Measurements from ENCODE around the gene ZIC5. TPM values are rescaled to one million over a fixed set of nuclear protein-coding genes. Genes with fewer than 3 reads are reported as not detected.

ZIC5 gene
- total and polyA plus RNA-seq, 4 experiments from 2014 or later: not detected

DNA sequence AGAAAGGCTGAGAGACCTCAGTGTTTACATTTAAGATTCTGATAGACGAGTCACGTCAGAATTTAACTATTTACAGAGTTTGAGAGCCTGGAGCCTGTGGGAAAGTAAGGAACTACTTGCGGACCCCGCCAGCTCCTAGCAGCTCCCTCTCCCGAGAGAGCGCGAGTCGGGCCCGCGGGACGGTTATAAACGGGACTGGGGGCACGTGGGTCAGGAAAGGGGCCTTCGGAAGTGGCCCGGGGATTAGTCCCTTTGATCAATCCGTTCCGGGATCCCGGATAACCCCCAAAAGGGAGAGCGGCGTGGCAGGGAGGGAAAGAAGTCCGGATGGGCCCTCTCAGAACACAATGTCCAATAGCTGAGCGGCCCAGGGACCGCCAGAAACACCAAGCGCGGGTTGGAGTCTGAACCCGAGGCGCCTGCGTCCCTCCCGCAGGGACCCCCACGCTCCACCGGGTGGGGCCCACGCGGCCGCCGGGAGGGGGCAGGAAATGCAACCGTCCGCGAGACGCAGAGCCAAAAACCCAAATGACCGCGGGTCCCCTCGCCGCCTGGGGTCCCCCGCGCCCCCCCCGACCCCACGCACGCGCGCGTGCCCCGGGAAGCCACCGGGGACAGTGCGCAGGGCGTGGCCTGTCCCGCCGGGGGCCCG, 3.6 kb downstream of the ZIC5 start:
- CTCF ChIA-PET (ENCODE audit: partially characterized antibody): no interaction called here
- no peaks in the 10 kb centered on the region for H3K9me3 ChIP-seq (ENCODE audit: control insufficient read depth in 1 of 2, low read length in 2 of 2)
- peak overlapping the region in 4 of 7 donors; percentile 5 to 84 (median 75) for H3K27ac Mint-ChIP-seq
- no peak overlapping the region for H3K27ac ChIP-seq (ENCODE audit: low read depth, low read length)
- H3K36me3 ChIP-seq (ENCODE audit: insufficient read depth, low read length): no peaks in the 10 kb centered on the region
- H3K36me3 Mint-ChIP-seq: peaks cover 4 to 8% of the 10 kb centered on the region in 2 donors
- POLR2A ChIA-PET (ENCODE audit: partially characterized antibody): interaction anchor here (0.9 to 2.5 kb wide), 3 partner anchors 11 to 25 kb away, joined by 3 to 9 read pairs (median 7); partner anchors contain the start of gene ZIC2
- H3K4me3 Mint-ChIP-seq: peak overlapping the region; percentile 7 to 72 (median 44)
- peaks cover 63% of the 10 kb centered on the region for H3K27me3 ChIP-seq (ENCODE audit: insufficient read depth, low read length)
- H3K4me3 ChIP-seq (ENCODE audit: low read length in 2 of 2): no peak overlapping the region
- peak in 1 of 5 donors; percentile 12 for DNase-seq
- peaks cover 32% of the 10 kb centered on the region for H3K4me1 ChIP-seq (ENCODE audit: insufficient read depth, low read length)
- peaks cover 10 to 30% (median 20%) of the 10 kb centered on the region in 4 donors for H3K4me1 Mint-ChIP-seq
- peaks cover 0 to 36% (median 15%) of the 10 kb centered on the region in 8 donors for H3K9me3 Mint-ChIP-seq
- intact Hi-C loops (cut with micrococcal nuclease): no loop called here
- H3K27me3 Mint-ChIP-seq: peaks cover 52 to 55% of the 10 kb centered on the region in 2 donors

DNA sequence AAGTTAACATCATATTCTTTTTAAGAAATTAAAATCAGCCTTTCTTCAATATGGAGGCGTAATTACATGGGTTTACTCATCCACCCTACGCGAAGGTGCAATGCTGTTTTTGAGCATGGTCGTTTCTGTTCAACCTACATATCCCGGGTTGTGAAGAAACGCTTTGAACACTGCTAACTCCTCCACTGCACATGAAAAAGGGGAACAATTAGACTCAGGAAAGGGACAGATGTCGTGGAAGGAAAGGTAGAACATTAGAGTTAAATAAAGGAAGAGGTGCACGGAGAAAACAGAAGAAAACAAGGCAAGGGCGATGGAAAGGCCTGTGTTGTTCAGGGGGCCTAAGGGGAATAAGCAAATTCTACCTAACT, 4.1 kb downstream of the ZIC5 start:
- intact Hi-C loops (cut with micrococcal nuclease): no loop called here

DNA sequence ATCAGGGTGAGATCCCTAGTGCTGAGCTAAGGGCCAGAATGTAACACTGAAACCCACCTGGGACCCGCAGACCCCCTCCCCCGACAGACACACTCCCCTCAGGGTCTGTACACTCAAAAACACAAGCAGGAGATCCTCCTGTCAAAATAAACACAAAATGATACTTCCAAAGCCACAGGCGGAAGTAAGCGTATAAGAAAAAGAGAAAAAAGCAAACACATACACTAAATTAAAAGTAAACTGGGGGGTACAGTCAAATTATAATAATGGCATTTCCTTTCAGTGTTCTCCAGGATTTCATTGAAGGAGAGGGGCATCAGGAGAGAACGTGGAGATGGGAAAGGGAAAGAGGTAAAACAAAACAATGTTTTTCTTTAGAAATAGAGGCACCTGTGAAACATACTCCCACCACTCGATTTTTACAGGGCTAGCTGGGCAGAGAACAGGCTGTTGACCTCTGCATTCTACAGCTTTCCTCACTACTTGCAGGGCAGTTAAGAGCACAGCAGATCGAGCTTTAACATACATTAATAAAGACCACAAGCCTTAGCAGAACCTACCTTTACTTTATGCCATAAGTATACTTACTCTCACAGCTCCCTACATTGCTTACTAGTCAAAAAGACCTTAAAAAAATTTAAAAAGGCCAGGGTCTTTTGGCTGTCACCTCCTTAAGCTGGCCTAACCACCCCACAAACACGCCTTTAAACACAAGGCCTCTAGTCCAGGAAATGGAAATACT, 5.3 kb downstream of the ZIC5 start:
- Mint-ChIP-seq H3K27ac (peak overlapping the region in 2 of 7 donors; percentile 54 to 82), H3K9me3 (peaks cover 0 to 23% (median 5%) of the 10 kb centered on the region in 8 donors), H3K36me3 (peaks cover 3 to 5% of the 10 kb centered on the region in 2 donors), H3K4me1 (peaks cover 8 to 22% (median 18%) of the 10 kb centered on the region in 4 donors), H3K27me3 (peaks cover 52 to 55% of the 10 kb centered on the region in 2 donors), H3K4me3 (no peak overlapping the region)
- peaks cover 24% of the 10 kb centered on the region for H3K4me1 ChIP-seq (ENCODE audit: insufficient read depth, low read length)
- H3K27me3 ChIP-seq (ENCODE audit: insufficient read depth, low read length): peaks cover 59% of the 10 kb centered on the region
- H3K27ac ChIP-seq (ENCODE audit: low read depth, low read length): no peak overlapping the region
- H3K36me3 ChIP-seq (ENCODE audit: insufficient read depth, low read length): no peaks in the 10 kb centered on the region
- intact Hi-C loops (cut with micrococcal nuclease): no loop called here
- ChIA-PET POLR2A (ENCODE audit: partially characterized antibody) (interaction anchor here (0.7 to 2.5 kb wide), 6 partner anchors 9 to 27 kb away, joined by 3 to 9 read pairs (median 3); partner anchors contain the start of gene ZIC2), CTCF (ENCODE audit: partially characterized antibody) (interaction anchor here (1.2 kb wide), 1 partner anchor 549 kb away, joined by 3 read pairs; no protein-coding TSS in a partner anchor)
- no peak overlapping the region for H3K4me3 ChIP-seq (ENCODE audit: low read length in 2 of 2)
- DNase-seq: peak in 1 of 5 donors; percentile 7
- no peaks in the 10 kb centered on the region for H3K9me3 ChIP-seq (ENCODE audit: control insufficient read depth in 1 of 2, low read length in 2 of 2)

More for the DNA sequence above, 4.1 kb downstream of the ZIC5 start:
- H3K9me3 Mint-ChIP-seq: peaks cover 0 to 31% (median 11%) of the 10 kb centered on the region in 8 donors
- peak overlapping the region; percentile 7 to 72 (median 44) for H3K4me3 Mint-ChIP-seq
- ChIA-PET CTCF (ENCODE audit: partially characterized antibody) (no interaction called here), POLR2A (ENCODE audit: partially characterized antibody) (interaction anchor here (0.9 to 2.5 kb wide), 5 partner anchors 11 to 25 kb away, joined by 3 to 9 read pairs (median 3); partner anchors contain the start of gene ZIC2)
- peaks cover 10 to 29% (median 20%) of the 10 kb centered on the region in 4 donors for H3K4me1 Mint-ChIP-seq
- H3K36me3 Mint-ChIP-seq: peaks cover 3 to 8% of the 10 kb centered on the region in 2 donors
- H3K27ac Mint-ChIP-seq: peak overlapping the region in 5 of 7 donors; percentile 5 to 84 (median 68)
- H3K4me1 ChIP-seq (ENCODE audit: insufficient read depth, low read length): peaks cover 32% of the 10 kb centered on the region
- H3K36me3 ChIP-seq (ENCODE audit: insufficient read depth, low read length): no peaks in the 10 kb centered on the region
- H3K27me3 ChIP-seq (ENCODE audit: insufficient read depth, low read length): peaks cover 63% of the 10 kb centered on the region
- H3K27ac ChIP-seq (ENCODE audit: low read depth, low read length): no peak overlapping the region
- H3K27me3 Mint-ChIP-seq: peaks cover 50 to 53% of the 10 kb centered on the region in 2 donors
- no peak overlapping the region for H3K4me3 ChIP-seq (ENCODE audit: low read length in 2 of 2)
- DNase-seq: no peak
- H3K9me3 ChIP-seq (ENCODE audit: control insufficient read depth in 1 of 2, low read length in 2 of 2): no peaks in the 10 kb centered on the region

DNA sequence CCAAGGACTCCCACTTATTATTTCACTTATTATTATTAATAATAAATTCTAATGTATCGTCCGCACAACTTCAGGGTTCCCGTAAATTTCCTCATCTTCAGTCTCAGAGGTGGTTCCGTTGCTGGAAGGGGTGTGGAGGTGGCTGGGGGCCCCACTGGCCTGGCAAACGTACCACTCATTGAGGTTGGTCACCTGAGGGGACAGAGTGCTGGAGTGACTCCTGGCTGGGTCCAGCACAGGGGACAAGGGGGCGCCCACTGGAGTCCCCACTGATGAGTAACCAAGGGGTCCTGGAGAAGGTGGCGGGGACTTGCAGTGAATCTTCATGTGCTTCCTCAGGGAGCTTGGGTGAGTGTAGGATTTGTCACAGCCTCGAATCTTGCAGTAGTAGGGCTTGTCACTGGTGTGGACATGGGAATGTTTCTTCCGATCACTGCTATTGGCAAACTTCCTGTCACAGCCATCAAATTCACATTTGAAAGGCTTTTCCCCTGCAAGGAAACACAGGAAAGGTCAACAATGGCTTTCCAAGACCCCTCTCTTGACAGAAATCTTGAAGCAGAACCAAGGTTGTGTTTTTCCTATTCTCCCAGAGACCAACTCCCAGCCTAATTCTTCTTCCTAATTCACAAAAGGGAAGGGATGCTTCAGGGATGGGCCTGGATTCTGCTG, 6.1 kb downstream of the ZIC5 start:
- POLR2A ChIA-PET (ENCODE audit: partially characterized antibody): interaction anchor here (0.7 kb wide), 1 partner anchor 10 kb away, joined by 3 read pairs; no protein-coding TSS in a partner anchor
- H3K9me3 Mint-ChIP-seq: peaks cover 0 to 23% (median 5%) of the 10 kb centered on the region in 8 donors
- H3K27ac Mint-ChIP-seq: peak overlapping the region in 1 of 7 donors; percentile 82

DNA sequence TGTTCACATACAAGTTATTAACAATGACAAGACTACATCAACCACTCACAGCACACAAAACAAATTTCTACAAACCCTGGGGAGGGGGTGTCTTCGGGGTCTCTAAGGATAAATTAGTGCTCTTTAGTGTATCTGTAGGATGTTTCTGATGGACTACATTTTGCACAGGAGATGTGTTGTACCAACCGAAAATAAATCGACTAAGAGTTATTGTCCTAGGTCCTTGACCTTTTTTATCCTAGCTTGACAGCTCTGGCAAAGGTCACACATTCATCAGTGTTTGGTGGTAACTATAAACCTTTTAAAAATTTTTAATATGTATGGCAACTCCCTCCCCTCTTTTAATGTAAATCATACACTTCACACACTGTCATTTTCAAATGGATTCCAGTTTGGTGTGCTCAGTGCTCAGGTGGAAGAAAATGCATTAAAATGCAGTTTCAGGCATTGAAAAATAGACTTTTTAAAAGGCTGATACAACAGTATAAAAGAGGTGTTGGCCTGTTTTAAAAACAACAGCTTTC, 7.7 kb downstream of the ZIC5 start:
- Histone ChIP-seq H3K4me3 (ENCODE audit: low read length in 2 of 2) (no peak overlapping the region), H3K36me3 (ENCODE audit: insufficient read depth, low read length) (no peaks in the 10 kb centered on the region), H3K4me1 (ENCODE audit: insufficient read depth, low read length) (peaks cover 31% of the 10 kb centered on the region), H3K27me3 (ENCODE audit: insufficient read depth, low read length) (peaks cover 73% of the 10 kb centered on the region), H3K9me3 (ENCODE audit: control insufficient read depth in 1 of 2, low read length in 2 of 2) (no peaks in the 10 kb centered on the region), H3K27ac (ENCODE audit: low read depth, low read length) (no peak overlapping the region)
- ChIA-PET POLR2A (ENCODE audit: partially characterized antibody) (interaction anchor here (1.0 kb wide), 1 partner anchor 42 kb away, joined by 3 read pairs; no protein-coding TSS in a partner anchor), CTCF (ENCODE audit: partially characterized antibody) (no interaction called here)
- intact Hi-C loops (cut with micrococcal nuclease): loop anchor here (5.0 kb wide), 2 partner anchors 33 to 307 kb away; no protein-coding TSS in a partner anchor
- H3K27ac Mint-ChIP-seq: peak overlapping the region in 1 of 7 donors; percentile 21
- no peak overlapping the region for H3K4me3 Mint-ChIP-seq
- DNase-seq: no peak
- peaks cover 59% of the 10 kb centered on the region in 2 donors for H3K27me3 Mint-ChIP-seq
- no peaks in the 10 kb centered on the region for H3K36me3 Mint-ChIP-seq
- H3K9me3 Mint-ChIP-seq: peaks cover 0 to 19% (median 6%) of the 10 kb centered on the region in 8 donors
- peaks cover 11 to 21% (median 15%) of the 10 kb centered on the region in 4 donors for H3K4me1 Mint-ChIP-seq

More for the DNA sequence above, 6.1 kb downstream of the ZIC5 start:
- H3K4me1 ChIP-seq (ENCODE audit: insufficient read depth, low read length): peaks cover 28% of the 10 kb centered on the region
- H3K27me3 ChIP-seq (ENCODE audit: insufficient read depth, low read length): peaks cover 65% of the 10 kb centered on the region
- no peaks in the 10 kb centered on the region for H3K36me3 ChIP-seq (ENCODE audit: insufficient read depth, low read length)
- CTCF ChIA-PET (ENCODE audit: partially characterized antibody): no interaction called here
- peaks cover 3 to 5% of the 10 kb centered on the region in 2 donors for H3K36me3 Mint-ChIP-seq
- DNase-seq: no peak
- H3K27ac ChIP-seq (ENCODE audit: low read depth, low read length): no peak overlapping the region
- H3K27me3 Mint-ChIP-seq: peaks cover 58 to 61% of the 10 kb centered on the region in 2 donors
- H3K4me3 Mint-ChIP-seq: no peak overlapping the region
- H3K9me3 ChIP-seq (ENCODE audit: control insufficient read depth in 1 of 2, low read length in 2 of 2): no peaks in the 10 kb centered on the region
- no peak overlapping the region for H3K4me3 ChIP-seq (ENCODE audit: low read length in 2 of 2)
- intact Hi-C loops (cut with micrococcal nuclease): no loop called here
- peaks cover 8 to 22% (median 18%) of the 10 kb centered on the region in 4 donors for H3K4me1 Mint-ChIP-seq

DNA sequence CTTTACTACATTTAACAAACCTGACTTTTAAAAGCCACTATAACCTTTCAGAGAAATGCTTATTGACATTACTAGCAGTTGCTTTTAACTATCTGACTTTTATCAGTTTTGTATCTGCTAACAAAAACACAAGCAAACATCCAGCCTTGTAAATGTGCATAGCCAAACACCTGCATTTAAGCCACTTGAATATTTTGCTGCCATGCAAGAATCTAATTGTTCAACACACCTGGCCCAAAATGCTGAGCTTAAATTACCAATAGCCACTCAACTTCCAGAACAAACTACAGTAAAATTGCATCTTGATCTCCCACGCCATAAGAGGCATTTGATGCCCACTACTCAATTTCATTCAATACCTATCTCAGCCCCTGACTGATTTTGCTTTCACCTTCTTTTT, 9.3 kb downstream of the ZIC5 start:
- Mint-ChIP-seq H3K4me1 (peaks cover 12 to 25% (median 16%) of the 10 kb centered on the region in 4 donors), H3K27ac (no peak overlapping the region), H3K36me3 (no peaks in the 10 kb centered on the region), H3K9me3 (peaks cover 0 to 14% (median 3%) of the 10 kb centered on the region in 8 donors), H3K27me3 (peaks cover 62 to 63% of the 10 kb centered on the region in 2 donors), H3K4me3 (no peak overlapping the region)
- Histone ChIP-seq H3K36me3 (ENCODE audit: insufficient read depth, low read length) (no peaks in the 10 kb centered on the region), H3K9me3 (ENCODE audit: control insufficient read depth in 1 of 2, low read length in 2 of 2) (no peaks in the 10 kb centered on the region), H3K4me3 (ENCODE audit: low read length in 2 of 2) (no peak overlapping the region), H3K27ac (ENCODE audit: low read depth, low read length) (no peak overlapping the region), H3K4me1 (ENCODE audit: insufficient read depth, low read length) (peaks cover 33% of the 10 kb centered on the region), H3K27me3 (ENCODE audit: insufficient read depth, low read length) (peaks cover 77% of the 10 kb centered on the region)
- no peak for DNase-seq
- intact Hi-C loops (cut with micrococcal nuclease): loop anchor here (5.0 kb wide), 2 partner anchors 35 to 305 kb away; no protein-coding TSS in a partner anchor
- ChIA-PET CTCF (ENCODE audit: partially characterized antibody) (no interaction called here), POLR2A (ENCODE audit: partially characterized antibody) (no interaction called here)

Measured in CD4-positive, alpha-beta memory T cell (primary cell).